ENCODE measurements around the gene PRRC1.
"Not testable (repeated sequence)": the region's sequence is repeated elsewhere in the genome, so short reads cannot be mapped to it uniquely, and the experiment has no call there.

Gene PRRC1

GRCh38 chr5:127517480-127518318, at the start of gene PRRC1:
Gene PRRC1, plus strand, starts transcription at chr5:127517640. Its CDS starts 5,840 bp downstream, at chr5:127523480.
- DNase-seq (ENCODE audit: low spot score): peak; percentile 86

GRCh38 chr5:127471211-127471610, 46.2 kb upstream of the PRRC1 start:
- DNase-seq (ENCODE audit: low spot score): no peak

GRCh38 chr5:127472700-127473099, 44.7 kb upstream of the PRRC1 start:
- no peak for DNase-seq (ENCODE audit: low spot score)

- DNase-seq (ENCODE audit: low spot score): peak; percentile 44
These were observed 31.0 kb upstream of the PRRC1 start for GRCh38 chr5:127486471-127486870.

- DNase-seq (ENCODE audit: low spot score): peak; percentile 62
These were observed 24.3 kb upstream of the PRRC1 start for GRCh38 chr5:127492854-127493738.

- DNase-seq (ENCODE audit: low spot score): no peak
These were observed 18.9 kb upstream of the PRRC1 start for GRCh38 chr5:127498548-127498947.

GRCh38 chr5:127505905-127506304, 11.5 kb upstream of the PRRC1 start:
- no peak for DNase-seq (ENCODE audit: low spot score)

- no peak for DNase-seq (ENCODE audit: low spot score)
These were observed 10.8 kb upstream of the PRRC1 start for GRCh38 chr5:127506616-127507015.

- no peak for DNase-seq (ENCODE audit: low spot score)
These were observed 8.6 kb upstream of the PRRC1 start for GRCh38 chr5:127508644-127509373.

GRCh38 chr5:127513408-127513970, 4.0 kb upstream of the PRRC1 start:
- DNase-seq (ENCODE audit: low spot score): no peak

GRCh38 chr5:127514816-127515215, 2.6 kb upstream of the PRRC1 start:
- DNase-seq (ENCODE audit: low spot score): no peak

- no peak for DNase-seq (ENCODE audit: low spot score)
These were observed 1.6 kb upstream of the PRRC1 start for GRCh38 chr5:127515693-127516440.

- no peak for DNase-seq (ENCODE audit: low spot score)
These were observed 345 bp upstream of the PRRC1 start for GRCh38 chr5:127517110-127517479.

GRCh38 chr5:127518319-127518621, 830 bp downstream of the PRRC1 start:
- peak; percentile 35 for DNase-seq (ENCODE audit: low spot score)

GRCh38 chr5:127519527-127519926, 2.1 kb downstream of the PRRC1 start:
- DNase-seq (ENCODE audit: low spot score): no peak

- DNase-seq (ENCODE audit: low spot score): no peak
These were observed 3.8 kb downstream of the PRRC1 start for GRCh38 chr5:127521138-127521770.

- DNase-seq (ENCODE audit: low spot score): no peak
These were observed 7.7 kb downstream of the PRRC1 start for GRCh38 chr5:127525181-127525580.

- DNase-seq (ENCODE audit: low spot score): no peak
These were observed 12.7 kb downstream of the PRRC1 start for GRCh38 chr5:127529904-127530682.

GRCh38 chr5:127536687-127537086, 19.2 kb downstream of the PRRC1 start:
- DNase-seq (ENCODE audit: low spot score): no peak

- DNase-seq (ENCODE audit: low spot score): not testable (repeated sequence)
These were observed 23.1 kb downstream of the PRRC1 start for GRCh38 chr5:127540553-127540952.

Data from Ammon's horn (tissue), 1 donor.